SK-N-SH (cell line): ENCODE measurements around the gene MAT1A.
"Not testable (repeated sequence)": the region's sequence is repeated elsewhere in the genome, so short reads cannot be mapped to it uniquely, and the experiment has no call there.

Experiments
- MXI1 ChIP-seq: IDR thresholded peaks from 2 replicates; pipeline ENCODE4 v1.6.1; 2012; ENCODE audit warnings: mild to moderate bottlenecking, low read depth, low read length, improper control_type of control experiment
- POLR2AphosphoS5 ChIP-seq: IDR thresholded peaks from 2 replicates; pipeline ENCODE4 v1.6.1; 2012; ENCODE audit warnings: low read depth, low read length
- TF ChIP-seq, protein P1 (sequence below): IDR thresholded peaks from 2 replicates; pipeline ENCODE4 v1.4.0; 2012; ENCODE audit warnings: low read depth, borderline replicate concordance
- TF ChIP-seq, protein P2 (sequence below): fragments of 200-600 bp; sonication (generic); IDR thresholded peaks from 2 replicates; pipeline ENCODE4 v1.6.1; 2017; ENCODE audit warnings: antibody characterized with exemption, mild to moderate bottlenecking, moderate library complexity
- TF ChIP-seq, protein P3 (sequence below): fragments of 150-350 bp; IDR thresholded peaks from 2 replicates; pipeline ENCODE4 v1.6.1; 2017; ENCODE audit warnings: antibody characterized with exemption, low read length, low read depth, borderline replicate concordance
- TF ChIP-seq, protein P4 (sequence below): IDR thresholded peaks from 2 replicates; pipeline ENCODE4; 2012

DNA sequence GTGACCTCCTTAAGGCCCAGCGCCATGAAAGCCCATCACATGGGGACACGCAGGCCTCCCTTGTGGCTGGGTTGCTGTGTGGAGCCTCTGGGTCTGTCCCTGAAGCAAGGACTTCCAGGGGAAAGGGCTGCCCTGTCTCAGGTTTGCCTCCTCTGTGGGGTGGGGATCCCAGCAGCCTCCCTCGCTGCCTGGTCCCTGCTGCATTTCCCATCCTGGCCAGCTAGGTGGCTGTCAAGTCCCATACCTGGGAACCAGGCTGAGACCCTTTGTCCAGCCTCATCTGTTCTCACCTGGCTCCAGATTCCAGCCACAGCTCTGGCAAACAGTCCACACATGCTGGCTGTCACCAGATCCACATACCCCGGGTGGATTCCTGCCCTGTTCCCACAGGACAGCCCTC is 32.7 kb downstream of the MAT1A start:
- not testable (repeated sequence) for TF ChIP-seq MXI1, POLR2AphosphoS5
- TF ChIP-seq, protein P1, sequence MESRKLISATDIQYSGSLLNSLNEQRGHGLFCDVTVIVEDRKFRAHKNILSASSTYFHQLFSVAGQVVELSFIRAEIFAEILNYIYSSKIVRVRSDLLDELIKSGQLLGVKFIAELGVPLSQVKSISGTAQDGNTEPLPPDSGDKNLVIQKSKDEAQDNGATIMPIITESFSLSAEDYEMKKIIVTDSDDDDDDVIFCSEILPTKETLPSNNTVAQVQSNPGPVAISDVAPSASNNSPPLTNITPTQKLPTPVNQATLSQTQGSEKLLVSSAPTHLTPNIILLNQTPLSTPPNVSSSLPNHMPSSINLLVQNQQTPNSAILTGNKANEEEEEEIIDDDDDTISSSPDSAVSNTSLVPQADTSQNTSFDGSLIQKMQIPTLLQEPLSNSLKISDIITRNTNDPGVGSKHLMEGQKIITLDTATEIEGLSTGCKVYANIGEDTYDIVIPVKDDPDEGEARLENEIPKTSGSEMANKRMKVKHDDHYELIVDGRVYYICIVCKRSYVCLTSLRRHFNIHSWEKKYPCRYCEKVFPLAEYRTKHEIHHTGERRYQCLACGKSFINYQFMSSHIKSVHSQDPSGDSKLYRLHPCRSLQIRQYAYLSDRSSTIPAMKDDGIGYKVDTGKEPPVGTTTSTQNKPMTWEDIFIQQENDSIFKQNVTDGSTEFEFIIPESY = not testable (repeated sequence)
- TF ChIP-seq, protein P2, sequence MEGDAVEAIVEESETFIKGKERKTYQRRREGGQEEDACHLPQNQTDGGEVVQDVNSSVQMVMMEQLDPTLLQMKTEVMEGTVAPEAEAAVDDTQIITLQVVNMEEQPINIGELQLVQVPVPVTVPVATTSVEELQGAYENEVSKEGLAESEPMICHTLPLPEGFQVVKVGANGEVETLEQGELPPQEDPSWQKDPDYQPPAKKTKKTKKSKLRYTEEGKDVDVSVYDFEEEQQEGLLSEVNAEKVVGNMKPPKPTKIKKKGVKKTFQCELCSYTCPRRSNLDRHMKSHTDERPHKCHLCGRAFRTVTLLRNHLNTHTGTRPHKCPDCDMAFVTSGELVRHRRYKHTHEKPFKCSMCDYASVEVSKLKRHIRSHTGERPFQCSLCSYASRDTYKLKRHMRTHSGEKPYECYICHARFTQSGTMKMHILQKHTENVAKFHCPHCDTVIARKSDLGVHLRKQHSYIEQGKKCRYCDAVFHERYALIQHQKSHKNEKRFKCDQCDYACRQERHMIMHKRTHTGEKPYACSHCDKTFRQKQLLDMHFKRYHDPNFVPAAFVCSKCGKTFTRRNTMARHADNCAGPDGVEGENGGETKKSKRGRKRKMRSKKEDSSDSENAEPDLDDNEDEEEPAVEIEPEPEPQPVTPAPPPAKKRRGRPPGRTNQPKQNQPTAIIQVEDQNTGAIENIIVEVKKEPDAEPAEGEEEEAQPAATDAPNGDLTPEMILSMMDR = not testable (repeated sequence)
- TF ChIP-seq, protein P3, sequence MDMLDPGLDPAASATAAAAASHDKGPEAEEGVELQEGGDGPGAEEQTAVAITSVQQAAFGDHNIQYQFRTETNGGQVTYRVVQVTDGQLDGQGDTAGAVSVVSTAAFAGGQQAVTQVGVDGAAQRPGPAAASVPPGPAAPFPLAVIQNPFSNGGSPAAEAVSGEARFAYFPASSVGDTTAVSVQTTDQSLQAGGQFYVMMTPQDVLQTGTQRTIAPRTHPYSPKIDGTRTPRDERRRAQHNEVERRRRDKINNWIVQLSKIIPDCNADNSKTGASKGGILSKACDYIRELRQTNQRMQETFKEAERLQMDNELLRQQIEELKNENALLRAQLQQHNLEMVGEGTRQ = not testable (repeated sequence)
- TF ChIP-seq, protein P4, sequence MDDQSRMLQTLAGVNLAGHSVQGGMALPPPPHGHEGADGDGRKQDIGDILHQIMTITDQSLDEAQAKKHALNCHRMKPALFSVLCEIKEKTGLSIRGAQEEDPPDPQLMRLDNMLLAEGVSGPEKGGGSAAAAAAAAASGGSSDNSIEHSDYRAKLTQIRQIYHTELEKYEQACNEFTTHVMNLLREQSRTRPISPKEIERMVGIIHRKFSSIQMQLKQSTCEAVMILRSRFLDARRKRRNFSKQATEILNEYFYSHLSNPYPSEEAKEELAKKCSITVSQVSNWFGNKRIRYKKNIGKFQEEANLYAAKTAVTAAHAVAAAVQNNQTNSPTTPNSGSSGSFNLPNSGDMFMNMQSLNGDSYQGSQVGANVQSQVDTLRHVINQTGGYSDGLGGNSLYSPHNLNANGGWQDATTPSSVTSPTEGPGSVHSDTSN = not testable (repeated sequence)
